ENCODE data around the gene SLC25A44. TPM values are rescaled to one million over a fixed set of nuclear protein-coding genes. Genes with fewer than 3 reads are reported as not detected.

The SLC25A44 gene, protein sequence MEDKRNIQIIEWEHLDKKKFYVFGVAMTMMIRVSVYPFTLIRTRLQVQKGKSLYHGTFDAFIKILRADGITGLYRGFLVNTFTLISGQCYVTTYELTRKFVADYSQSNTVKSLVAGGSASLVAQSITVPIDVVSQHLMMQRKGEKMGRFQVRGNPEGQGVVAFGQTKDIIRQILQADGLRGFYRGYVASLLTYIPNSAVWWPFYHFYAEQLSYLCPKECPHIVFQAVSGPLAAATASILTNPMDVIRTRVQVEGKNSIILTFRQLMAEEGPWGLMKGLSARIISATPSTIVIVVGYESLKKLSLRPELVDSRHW
- 10 to 100 TPM; 19.1 to 89.8 (median 36.3) TPM for total RNA-seq

DNA sequence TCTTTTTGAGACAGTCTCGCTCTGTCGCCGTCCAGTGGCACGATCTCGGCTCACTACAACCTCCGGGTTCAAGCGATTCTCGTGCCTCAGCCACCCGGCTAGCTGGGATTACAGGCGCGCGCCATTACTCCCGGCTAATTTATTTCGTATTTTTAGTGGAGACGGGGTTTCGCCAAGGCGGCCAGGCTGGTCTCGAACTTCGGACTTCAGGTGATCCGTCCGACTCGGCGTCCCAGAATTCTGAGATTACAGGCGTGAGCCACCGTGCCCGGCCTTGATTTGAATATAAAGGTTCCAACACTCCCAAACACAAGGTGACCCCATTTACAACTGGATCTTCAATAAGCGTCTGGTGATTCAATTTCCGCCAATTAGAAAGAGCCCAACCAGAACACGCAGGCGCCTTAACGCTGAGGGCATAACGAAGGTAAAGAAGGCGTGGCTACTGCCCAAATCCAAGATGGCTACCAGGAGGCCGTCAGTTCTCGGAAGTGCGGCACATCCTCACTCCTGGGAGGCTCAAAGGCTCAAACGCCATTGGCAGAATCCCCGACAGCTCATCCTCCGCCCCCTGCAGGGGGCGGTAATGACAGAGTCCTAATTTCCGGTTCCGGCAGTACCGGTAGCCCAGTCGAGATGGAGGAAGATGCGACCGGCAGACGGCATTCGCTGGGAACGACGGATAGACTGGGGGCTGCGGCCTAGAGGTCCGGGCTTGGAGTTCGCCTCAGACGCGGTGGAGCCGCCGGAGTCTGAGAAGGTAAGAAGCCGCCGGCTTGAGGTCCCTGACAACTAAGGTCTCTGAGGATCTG lies at the start of gene SLC25A44:
TSS of gene SLC25A44 (plus strand) at position 617 of the 812 bp plus-strand sequence. CDS start 5,744 bp downstream, outside the sequence.
- peak; percentile 85 for DNase-seq (ENCODE audit: low spot score)
- ATAC-seq (ENCODE audit: low FRiP score): peak; percentile 96
- TF ChIP-seq, protein P1, sequence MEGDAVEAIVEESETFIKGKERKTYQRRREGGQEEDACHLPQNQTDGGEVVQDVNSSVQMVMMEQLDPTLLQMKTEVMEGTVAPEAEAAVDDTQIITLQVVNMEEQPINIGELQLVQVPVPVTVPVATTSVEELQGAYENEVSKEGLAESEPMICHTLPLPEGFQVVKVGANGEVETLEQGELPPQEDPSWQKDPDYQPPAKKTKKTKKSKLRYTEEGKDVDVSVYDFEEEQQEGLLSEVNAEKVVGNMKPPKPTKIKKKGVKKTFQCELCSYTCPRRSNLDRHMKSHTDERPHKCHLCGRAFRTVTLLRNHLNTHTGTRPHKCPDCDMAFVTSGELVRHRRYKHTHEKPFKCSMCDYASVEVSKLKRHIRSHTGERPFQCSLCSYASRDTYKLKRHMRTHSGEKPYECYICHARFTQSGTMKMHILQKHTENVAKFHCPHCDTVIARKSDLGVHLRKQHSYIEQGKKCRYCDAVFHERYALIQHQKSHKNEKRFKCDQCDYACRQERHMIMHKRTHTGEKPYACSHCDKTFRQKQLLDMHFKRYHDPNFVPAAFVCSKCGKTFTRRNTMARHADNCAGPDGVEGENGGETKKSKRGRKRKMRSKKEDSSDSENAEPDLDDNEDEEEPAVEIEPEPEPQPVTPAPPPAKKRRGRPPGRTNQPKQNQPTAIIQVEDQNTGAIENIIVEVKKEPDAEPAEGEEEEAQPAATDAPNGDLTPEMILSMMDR (IDR thresholded peaks at IDR 0.05): peak in 1 of 3 donors; percentile 35

DNA sequence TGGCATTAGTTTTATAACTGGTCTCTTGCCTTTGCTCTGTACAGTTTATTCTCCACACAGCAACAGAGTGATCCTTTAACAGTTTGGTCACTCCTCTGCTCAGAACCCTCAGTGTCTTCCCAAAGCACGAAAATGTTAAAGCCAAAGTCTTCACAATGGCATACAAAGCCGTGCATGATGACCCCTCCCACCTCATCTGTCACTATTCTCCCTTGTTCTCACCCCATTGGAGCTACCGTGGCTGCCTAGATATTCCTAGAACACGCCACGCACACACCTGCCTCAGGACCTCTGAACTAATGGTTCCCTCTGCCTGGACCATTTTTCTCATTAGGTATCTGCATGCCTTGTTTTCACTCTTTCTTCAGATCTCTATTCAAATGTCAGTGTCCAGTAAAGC lies 49.2 kb upstream of the SLC25A44 start:
- TF ChIP-seq, protein P1 (IDR thresholded peaks at IDR 0.05): no peak
- DNase-seq (ENCODE audit: low spot score): no peak

DNA sequence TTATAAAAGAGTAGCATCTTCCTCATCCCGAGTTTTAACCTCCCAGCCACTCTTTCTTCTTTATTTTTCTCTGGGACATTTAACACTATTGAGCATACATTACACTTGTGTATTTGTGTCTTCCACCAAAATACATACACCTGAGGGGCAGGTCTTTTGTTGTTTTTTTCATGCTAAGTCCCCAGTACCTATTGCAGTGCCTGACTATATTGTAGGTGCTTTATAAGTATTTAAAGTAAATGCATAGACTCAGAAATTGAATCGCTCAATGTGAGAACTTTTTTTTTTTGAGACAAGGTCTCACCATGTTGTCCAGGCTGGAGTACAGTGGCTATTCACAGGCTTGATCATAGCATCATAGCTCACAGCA lies 48.3 kb upstream of the SLC25A44 start:
- ATAC-seq (ENCODE audit: low FRiP score) (no peak), DNase-seq (ENCODE audit: low spot score) (no peak)
- TF ChIP-seq, protein P1 (IDR thresholded peaks at IDR 0.05): no peak

More for the DNA sequence above, 49.2 kb upstream of the SLC25A44 start:
- no peak for ATAC-seq (ENCODE audit: low FRiP score)

DNA sequence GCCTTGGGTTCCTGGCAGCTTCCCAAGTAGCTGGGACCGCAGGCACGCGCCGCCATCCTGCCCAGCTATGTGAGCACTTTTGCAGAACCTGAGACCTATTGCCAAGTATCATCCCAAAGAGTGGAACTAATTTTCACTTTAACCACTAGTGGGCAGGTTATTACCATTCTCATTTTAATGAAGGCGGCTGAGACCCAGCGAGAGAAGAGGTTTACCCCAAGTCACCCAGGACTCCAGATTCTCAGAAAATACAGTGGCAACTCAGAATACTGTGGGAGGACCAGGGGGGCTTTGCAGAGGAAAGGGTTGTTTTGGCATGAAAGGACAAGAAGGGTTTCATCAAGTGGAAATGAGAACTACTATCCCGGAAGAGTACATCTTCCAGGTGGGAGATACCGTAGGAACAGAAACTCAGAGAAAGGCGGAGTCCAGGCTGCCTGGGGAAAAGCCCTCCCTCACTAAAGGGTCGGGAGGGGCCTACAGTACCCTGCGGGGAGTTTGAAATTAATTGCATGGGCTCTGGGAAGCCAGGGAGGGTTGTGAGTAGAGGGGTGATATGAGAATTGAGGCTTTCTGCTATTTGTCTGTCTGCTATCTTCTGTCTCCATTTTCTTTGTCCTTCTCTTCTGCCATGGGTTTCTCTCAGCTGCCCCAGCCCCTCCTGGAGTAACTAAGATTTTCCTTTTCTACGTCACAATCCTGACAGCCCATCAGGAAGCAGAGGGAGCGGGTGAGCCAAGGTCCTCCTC lies 47.7 kb upstream of the SLC25A44 start:
- TF ChIP-seq, protein P1 (IDR thresholded peaks at IDR 0.05): no peak
- peak; percentile 31 for ATAC-seq (ENCODE audit: low FRiP score)
- no peak for DNase-seq (ENCODE audit: low spot score)

DNA sequence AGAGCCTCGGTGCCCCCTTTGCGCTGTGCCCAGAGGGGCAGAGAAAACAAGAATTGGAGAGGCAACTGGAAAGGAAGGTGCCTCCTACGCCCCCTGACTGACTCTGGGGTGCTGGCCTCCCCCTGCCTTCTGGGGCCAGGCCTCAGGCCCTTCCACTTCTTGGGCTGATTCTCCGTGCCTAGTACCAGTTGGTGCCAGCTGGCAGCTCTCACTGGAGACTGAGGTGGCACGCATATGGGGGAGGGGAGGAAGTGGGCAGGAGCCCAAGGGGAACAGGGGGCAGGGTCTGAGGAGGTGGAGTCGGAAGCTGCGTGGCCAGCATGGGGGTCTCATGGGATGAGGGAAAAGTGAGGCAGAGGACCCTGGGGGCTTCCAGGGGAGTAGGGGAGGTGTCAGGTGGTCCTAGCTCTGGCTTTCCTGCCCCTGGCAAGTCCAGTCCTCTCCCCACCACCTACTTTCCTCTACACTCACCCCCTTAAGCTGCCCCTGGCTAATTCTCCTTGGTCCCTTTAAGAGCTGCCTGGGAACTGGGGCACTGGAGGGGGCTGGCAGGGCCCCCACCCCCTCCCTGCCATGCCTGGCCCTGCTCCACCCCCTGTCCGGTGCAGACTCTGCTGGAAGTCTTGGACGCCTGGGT lies 47.0 kb upstream of the SLC25A44 start:
- DNase-seq (ENCODE audit: low spot score) (no peak), ATAC-seq (ENCODE audit: low FRiP score) (peak; percentile 47)
- TF ChIP-seq, protein P1 (IDR thresholded peaks at IDR 0.05): no peak

DNA sequence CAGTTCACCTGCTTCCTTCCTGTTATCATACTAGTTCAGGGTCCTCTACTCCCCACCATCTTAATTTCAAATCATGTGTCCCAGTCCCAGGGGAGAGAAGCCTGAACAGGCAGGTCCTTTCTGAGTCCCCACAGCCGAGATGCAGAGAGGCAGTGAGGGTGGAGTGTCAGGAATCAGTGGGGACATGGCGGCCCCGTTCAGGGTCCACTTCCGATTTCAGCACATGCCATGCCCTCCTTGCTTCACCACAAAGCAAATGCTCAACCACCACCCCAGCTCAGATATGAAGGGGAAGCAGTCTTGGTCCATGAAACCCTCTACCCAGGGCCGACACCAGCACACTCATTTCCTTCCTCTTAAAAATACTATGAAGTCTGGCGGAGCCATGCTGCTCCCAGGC lies 45.7 kb upstream of the SLC25A44 start:
- no peak for ATAC-seq (ENCODE audit: low FRiP score)
- TF ChIP-seq, protein P1 (IDR thresholded peaks at IDR 0.05): no peak
- no peak for DNase-seq (ENCODE audit: low spot score)
